HepG2 (cell line): ENCODE results near the gene GRAMD4. TPM values are rescaled to one million over a fixed set of nuclear protein-coding genes. Genes with fewer than 3 reads are reported as not detected.

ENCODE experiments used
- ATAC-seq: fragments of 200-7000 bp; cut with Tn5 transposase; 3 replicates; pipeline ENCODE4 v1.9.1; 2020; ENCODE audit warnings: mild to moderate bottlenecking, moderate library complexity
- BruUV-seq: library from RNA; stranded (reverse); fragments of 400-500 nt; replicated peaks from 2 replicates; lab custom pipeline; 2021; lab: Mats Ljungman, UMichigan
- CTCF ChIA-PET: fragments of 300-600 bp; formaldehyde crosslinking; extraction: SDS; loops from one replicate; lab custom pipeline; 2021; ENCODE audit warnings: low total read pairs, inconsistent platforms, low intra/inter-chr PET ratio; lab: Yijun Ruan, JAX
- POLR2A ChIA-PET: fragments of 350-600 bp; sonication (Branson Sonifier 250); formaldehyde crosslinking; loops from one replicate; lab custom pipeline; 2020; ENCODE audit warnings: antibody characterized with exemption, inconsistent platforms; lab: Yijun Ruan, JAX
- DNase-seq: peaks from one replicate; pipeline ENCODE4 v3.0.0-alpha.2; 2015; ENCODE audit warnings: low spot score
- FAIRE-seq: peaks from 3 replicates; lab custom pipeline; 2011; peaks lifted over from hg19 to GRCh38; lab: Jason Lieb, UNC
- H2AFZ ChIP-seq: one replicate; pipeline ENCODE4 v1.6.1; 2011; ENCODE audit warnings: low read length, inconsistent platforms
- H3K27ac ChIP-seq: fragments of 300-600 bp; 3 replicates; pipeline ENCODE4 v1.8.0; 2011; ENCODE audit warnings: mixed run types, mild to moderate bottlenecking, mixed read lengths, low read length, inconsistent platforms; ENCODE audit not compliant: insufficient read depth; ENCODE audit errors: extremely low read length
- H3K27me3 ChIP-seq, 2 experiments: fragments of 200-600 bp in 1 of 2; 2 replicates in 1 of 2; 3 replicates in 1 of 2; pipeline versions ENCODE4 v1.6.0 to v1.8.0; 2011; ENCODE audit warnings: low read length in 2 of 2, mild to moderate bottlenecking in 2 of 2, moderate library complexity in 2 of 2, inconsistent platforms in 1 of 2; ENCODE audit not compliant: insufficient read depth in 2 of 2, control insufficient read depth in 1 of 2
- H3K36me3 ChIP-seq, 2 experiments: fragments of 200-600 bp in 1 of 2; replicated peaks in 1 of 2; 2 replicates in 1 of 2; 3 replicates in 1 of 2; pipeline versions ENCODE4 v1.5.1 to v1.8.0; 2011; ENCODE audit warnings: low read length in 2 of 2, inconsistent platforms in 1 of 2; ENCODE audit not compliant: insufficient read depth in 2 of 2, control insufficient read depth in 1 of 2
- H3K4me1 ChIP-seq: 2 replicates; pipeline ENCODE4 v1.5.1; 2012; ENCODE audit warnings: low read length, inconsistent platforms; ENCODE audit not compliant: insufficient read depth
- H3K4me2 ChIP-seq: 2 replicates; pipeline ENCODE4 v1.6.0; 2011; ENCODE audit warnings: low read depth, low read length, inconsistent platforms
- H3K4me3 ChIP-seq, 3 experiments: fragments of 200-600 bp in 1 of 3; sonication (generic), shearing (Covaris generic) in 1 of 3; replicated peaks in 1 of 3; 2 replicates each; pipeline ENCODE4 v1.5.1; 2011 to 2016; ENCODE audit warnings: low read length in 3 of 3, inconsistent platforms in 2 of 3, low read depth in 2 of 3, mild to moderate bottlenecking in 2 of 3, control low read depth in 1 of 3, mixed read lengths in 1 of 3; ENCODE audit not compliant: insufficient read depth in 1 of 3
- H3K79me2 ChIP-seq: one replicate; pipeline ENCODE4 v1.6.1; 2011; ENCODE audit warnings: low read length, inconsistent platforms; ENCODE audit not compliant: insufficient read depth
- H3K9ac ChIP-seq: 2 replicates; pipeline ENCODE4 v1.6.0; 2011; ENCODE audit warnings: mild to moderate bottlenecking, low read depth, low read length, inconsistent platforms; ENCODE audit not compliant: insufficient read depth
- H3K9me3 ChIP-seq: 2 replicates; pipeline ENCODE4 v1.5.1; 2012; ENCODE audit warnings: mild to moderate bottlenecking, low read length
- H4K20me1 ChIP-seq: 2 replicates; pipeline ENCODE4 v1.6.0; 2011; ENCODE audit warnings: inconsistent platforms, mild to moderate bottlenecking, low read length, moderate library complexity; ENCODE audit not compliant: insufficient read depth
- CHD4 ChIP-seq: fragments of 200-600 bp; sonication (generic); IDR thresholded peaks from 2 replicates; pipeline ENCODE4 v1.7.0; 2017; ENCODE audit warnings: mild to moderate bottlenecking, low read length, borderline replicate concordance
- KLF6 ChIP-seq: IDR thresholded peaks from 2 replicates; pipeline ENCODE4 v1.8.0; 2016; ENCODE audit warnings: missing biosample characterization, missing genetic modification reagents
- MEIS2 ChIP-seq: sonication (generic); formaldehyde crosslinking; IDR thresholded peaks from 2 replicates; pipeline ENCODE4 v1.9.0; 2021; ENCODE audit warnings: mild to moderate bottlenecking, missing genetic modification reagents
- REXO4 ChIP-seq: sonication (generic); formaldehyde crosslinking; IDR thresholded peaks from 2 replicates; pipeline ENCODE4 v1.8.0; 2022; ENCODE audit warnings: missing genetic modification reagents, mild to moderate bottlenecking, borderline replicate concordance
- SRSF9 ChIP-seq: fragments of 200-400 bp; formaldehyde crosslinking; IDR thresholded peaks from 2 replicates; pipeline ENCODE4 v1.6.1; 2018; ENCODE audit warnings: borderline replicate concordance, mild to moderate bottlenecking, low read depth, low read length; ENCODE audit not compliant: insufficient read depth, poor library complexity, severe bottlenecking
- STAG1 ChIP-seq: sonication (generic); formaldehyde crosslinking; IDR thresholded peaks from 2 replicates; pipeline ENCODE4 v1.4.0; 2020; ENCODE audit warnings: missing genetic modification reagents
- TARDBP ChIP-seq: sonication (generic); formaldehyde crosslinking; IDR thresholded peaks from 2 replicates; pipeline ENCODE4 v1.8.0; 2022; ENCODE audit warnings: mild to moderate bottlenecking, missing genetic modification reagents
- TBX2 ChIP-seq: sonication (generic); formaldehyde crosslinking; IDR thresholded peaks from 2 replicates; pipeline ENCODE4 v1.5.0; 2020; ENCODE audit warnings: missing genetic modification reagents, mild to moderate bottlenecking, borderline replicate concordance
- ZKSCAN5 ChIP-seq: sonication (generic); formaldehyde crosslinking; IDR thresholded peaks from 2 replicates; pipeline ENCODE4 v1.5.1; 2020; ENCODE audit warnings: mild to moderate bottlenecking, missing genetic modification reagents
- ZNF296 ChIP-seq: sonication (generic); formaldehyde crosslinking; conservative IDR thresholded peaks from 2 replicates; pipeline ENCODE4 v1.5.0; 2020; ENCODE audit warnings: mild to moderate bottlenecking, missing genetic modification reagents
- ZNF605 ChIP-seq: sonication (generic); formaldehyde crosslinking; IDR thresholded peaks from 2 replicates; pipeline ENCODE4 v1.8.0; 2022; ENCODE audit warnings: mild to moderate bottlenecking, missing genetic modification reagents
- WGBS: methylation state at CpG from one replicate; pipeline ENCODE4 v1.1.6; 2017; ENCODE audit warnings: low lambda C conversion rate; 5-methylcytosine and 5-hydroxymethylcytosine counted together
- in situ Hi-C: cut with HindIII; loops from 2 replicates; pipeline ENCODE4 v1.10.0; 2017; ENCODE audit warnings: low pct_unique_long_range_greater_than_20kb; ENCODE audit not compliant: extremely low pct_ligation_motif_present
- intact Hi-C: fragments of 100-400 bp; cut with micrococcal nuclease; formaldehyde crosslinking; loops from one replicate; pipeline ENCODE4 v1.10.0; 2022; ENCODE audit not compliant: unreplicated experiment
- polyA plus RNA-seq, 8 experiments: library from polyadenylated mRNA; depleted of rRNA in 3 of 8; stranded (reverse) in 7 of 8; unstranded in 1 of 8; fragments of >200 nt; fragmentation: Illumina TruSeq in 4 of 8; extraction: Trizol in 4 of 8; gene quantifications; 2 replicates each; pipeline versions ENCODE4 v1.2.1 to v1.2.3, GENCODE V29; 2011 to 2016; ENCODE audit warnings: low read depth in 4 of 8, missing spikeins in 1 of 8, mixed read lengths in 1 of 8; ENCODE audit not compliant: insufficient read depth in 1 of 8
- total RNA-seq, 5 experiments: library from RNA; depleted of rRNA; stranded (reverse); fragments of >200 nt; fragmentation: Illumina TruSeq; extraction: Trizol; gene quantifications; 2 replicates each; pipeline ENCODE4 v1.2.3, GENCODE V29; 2016; ENCODE audit warnings: low read depth in 1 of 5
- TF ChIP-seq, protein P1 (sequence below): sonication (generic); formaldehyde crosslinking; IDR thresholded peaks from 2 replicates; pipeline ENCODE4 v1.4.0; 2020; ENCODE audit warnings: missing genetic modification reagents, borderline replicate concordance
- TF ChIP-seq, protein P2 (sequence below): sonication (generic); formaldehyde crosslinking; IDR thresholded peaks from 2 replicates; pipeline ENCODE4 v1.4.0; 2020; ENCODE audit warnings: mild to moderate bottlenecking, missing genetic modification reagents
- TF ChIP-seq, protein P3 (sequence below): sonication (generic); formaldehyde crosslinking; IDR thresholded peaks from 2 replicates; pipeline ENCODE4 v1.5.1; 2020; ENCODE audit warnings: missing genetic modification reagents, mild to moderate bottlenecking, borderline replicate concordance
- TF ChIP-seq, protein P4 (sequence below): IDR thresholded peaks from 2 replicates; pipeline ENCODE4 v1.6.1; 2018; ENCODE audit warnings: missing genetic modification reagents, mild to moderate bottlenecking, missing compliant biosample characterization

The GRAMD4 gene
- total and polyA plus RNA-seq, 2 of the 13 experiments (the other 11 are each of a cell fraction or from before 2014, with no cell fraction given): 15.2 to 15.7 TPM

DNA sequence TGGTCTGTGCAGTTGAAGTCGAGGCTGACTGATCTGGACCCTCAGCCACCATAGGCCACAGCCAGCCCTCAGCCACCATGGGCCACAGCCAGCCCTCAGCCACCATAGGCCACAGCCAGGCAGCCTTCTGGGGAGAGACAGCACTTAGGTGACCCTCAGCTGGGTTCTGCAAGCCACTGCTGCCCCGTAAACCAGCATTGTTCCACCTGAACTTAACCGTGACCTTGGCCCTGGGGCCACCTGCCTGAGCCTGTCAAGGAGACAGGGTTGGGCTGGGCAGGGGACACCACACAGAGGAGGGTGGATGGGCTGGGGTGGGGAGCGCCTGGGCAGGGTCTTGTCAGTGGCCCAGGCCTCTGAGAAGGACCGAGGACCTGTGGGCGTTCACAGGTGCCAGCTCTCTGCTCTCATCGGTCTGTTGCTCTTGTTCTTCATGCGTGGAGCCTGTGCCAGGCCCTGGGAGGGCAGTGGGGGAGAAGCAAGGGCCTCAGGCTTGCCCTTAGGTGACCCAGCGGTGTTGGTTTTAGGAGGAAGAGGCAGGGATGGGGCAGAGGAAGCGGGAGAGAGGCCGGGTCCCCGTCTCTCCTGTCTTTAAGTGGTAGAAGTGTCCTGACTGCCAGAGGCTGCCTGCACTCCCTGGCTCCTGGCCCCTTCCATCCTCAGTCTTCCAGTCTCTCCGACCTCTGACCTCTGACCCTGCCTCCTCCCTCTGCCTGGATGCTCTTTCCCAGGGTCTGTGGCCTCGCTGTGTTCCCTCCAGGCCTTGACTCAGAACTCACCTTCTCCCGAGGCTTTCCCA, 36.9 kb downstream of the GRAMD4 start (continued):
- TF ChIP-seq, protein P1, sequence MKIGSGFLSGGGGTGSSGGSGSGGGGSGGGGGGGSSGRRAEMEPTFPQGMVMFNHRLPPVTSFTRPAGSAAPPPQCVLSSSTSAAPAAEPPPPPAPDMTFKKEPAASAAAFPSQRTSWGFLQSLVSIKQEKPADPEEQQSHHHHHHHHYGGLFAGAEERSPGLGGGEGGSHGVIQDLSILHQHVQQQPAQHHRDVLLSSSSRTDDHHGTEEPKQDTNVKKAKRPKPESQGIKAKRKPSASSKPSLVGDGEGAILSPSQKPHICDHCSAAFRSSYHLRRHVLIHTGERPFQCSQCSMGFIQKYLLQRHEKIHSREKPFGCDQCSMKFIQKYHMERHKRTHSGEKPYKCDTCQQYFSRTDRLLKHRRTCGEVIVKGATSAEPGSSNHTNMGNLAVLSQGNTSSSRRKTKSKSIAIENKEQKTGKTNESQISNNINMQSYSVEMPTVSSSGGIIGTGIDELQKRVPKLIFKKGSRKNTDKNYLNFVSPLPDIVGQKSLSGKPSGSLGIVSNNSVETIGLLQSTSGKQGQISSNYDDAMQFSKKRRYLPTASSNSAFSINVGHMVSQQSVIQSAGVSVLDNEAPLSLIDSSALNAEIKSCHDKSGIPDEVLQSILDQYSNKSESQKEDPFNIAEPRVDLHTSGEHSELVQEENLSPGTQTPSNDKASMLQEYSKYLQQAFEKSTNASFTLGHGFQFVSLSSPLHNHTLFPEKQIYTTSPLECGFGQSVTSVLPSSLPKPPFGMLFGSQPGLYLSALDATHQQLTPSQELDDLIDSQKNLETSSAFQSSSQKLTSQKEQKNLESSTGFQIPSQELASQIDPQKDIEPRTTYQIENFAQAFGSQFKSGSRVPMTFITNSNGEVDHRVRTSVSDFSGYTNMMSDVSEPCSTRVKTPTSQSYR (CRISPR knock-in tag): no peak
- no peak for TF ChIP-seq KLF6 (CRISPR knock-in tag)
- no peak for TF ChIP-seq TBX2 (CRISPR knock-in tag)

DNA sequence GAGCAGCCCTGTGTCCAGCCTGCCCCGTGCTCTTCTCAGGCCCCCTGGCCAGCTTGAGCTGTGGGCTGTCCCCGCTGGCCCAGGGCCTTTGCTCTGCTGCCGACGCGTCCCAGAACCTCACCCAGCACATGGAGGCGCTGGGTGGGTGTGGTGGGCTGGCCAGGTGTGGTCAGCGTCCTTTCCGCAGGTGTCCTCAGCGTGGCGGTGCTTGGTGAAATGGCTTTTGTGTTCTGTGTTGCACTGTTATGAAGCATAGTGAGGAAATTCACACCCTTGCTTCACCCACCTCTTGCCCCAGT, 37.4 kb downstream of the GRAMD4 start:
- ChIA-PET POLR2A (no interaction called here), CTCF (no interaction called here)
- no peaks in the 10 kb centered on the region; a peak in 1 of 5 replicates for H3K36me3 ChIP-seq
- no peak overlapping the region for H3K9ac ChIP-seq
- H3K4me2 ChIP-seq: no peak overlapping the region
- DNase-seq (no peak), FAIRE-seq (no peak), ATAC-seq (no peak)
- no peaks in the 10 kb centered on the region for H3K9me3 ChIP-seq
- in situ Hi-C loops: loop anchor here (25.0 kb wide), 1 partner anchor 95 kb away; no protein-coding TSS in a partner anchor
- no peak overlapping the region for H3K27ac ChIP-seq
- intact Hi-C loops: no loop called here
- no peaks in the 10 kb centered on the region; a peak in 1 of 5 replicates for H3K27me3 ChIP-seq
- 96% methylated on average over 7 of the region's 10 CpGs for WGBS
- no peak overlapping the region for H3K4me3 ChIP-seq
- no peak overlapping the region for H2AFZ ChIP-seq
- H4K20me1 ChIP-seq: no peaks in the 10 kb centered on the region; the same call in 1 of the 2 replicates
- no TSS peak for BruUV-seq
- H3K79me2 ChIP-seq: no peaks in the 10 kb centered on the region
- H3K4me1 ChIP-seq: peaks cover 51% of the 10 kb centered on the region
- TF ChIP-seq MEIS2 (CRISPR knock-in tag) (no peak), STAG1 (no peak), TARDBP (CRISPR knock-in tag) (no peak), CHD4 (no peak), ZNF605 (CRISPR knock-in tag) (no peak), ZNF296 (CRISPR knock-in tag) (no peak), REXO4 (CRISPR knock-in tag) (no peak), ZKSCAN5 (CRISPR knock-in tag) (no peak), SRSF9 (no peak)
- TF ChIP-seq, protein P2, sequence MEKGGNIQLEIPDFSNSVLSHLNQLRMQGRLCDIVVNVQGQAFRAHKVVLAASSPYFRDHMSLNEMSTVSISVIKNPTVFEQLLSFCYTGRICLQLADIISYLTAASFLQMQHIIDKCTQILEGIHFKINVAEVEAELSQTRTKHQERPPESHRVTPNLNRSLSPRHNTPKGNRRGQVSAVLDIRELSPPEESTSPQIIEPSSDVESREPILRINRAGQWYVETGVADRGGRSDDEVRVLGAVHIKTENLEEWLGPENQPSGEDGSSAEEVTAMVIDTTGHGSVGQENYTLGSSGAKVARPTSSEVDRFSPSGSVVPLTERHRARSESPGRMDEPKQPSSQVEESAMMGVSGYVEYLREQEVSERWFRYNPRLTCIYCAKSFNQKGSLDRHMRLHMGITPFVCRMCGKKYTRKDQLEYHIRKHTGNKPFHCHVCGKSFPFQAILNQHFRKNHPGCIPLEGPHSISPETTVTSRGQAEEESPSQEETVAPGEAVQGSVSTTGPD (CRISPR knock-in tag): no peak
- TF ChIP-seq, protein P3, sequence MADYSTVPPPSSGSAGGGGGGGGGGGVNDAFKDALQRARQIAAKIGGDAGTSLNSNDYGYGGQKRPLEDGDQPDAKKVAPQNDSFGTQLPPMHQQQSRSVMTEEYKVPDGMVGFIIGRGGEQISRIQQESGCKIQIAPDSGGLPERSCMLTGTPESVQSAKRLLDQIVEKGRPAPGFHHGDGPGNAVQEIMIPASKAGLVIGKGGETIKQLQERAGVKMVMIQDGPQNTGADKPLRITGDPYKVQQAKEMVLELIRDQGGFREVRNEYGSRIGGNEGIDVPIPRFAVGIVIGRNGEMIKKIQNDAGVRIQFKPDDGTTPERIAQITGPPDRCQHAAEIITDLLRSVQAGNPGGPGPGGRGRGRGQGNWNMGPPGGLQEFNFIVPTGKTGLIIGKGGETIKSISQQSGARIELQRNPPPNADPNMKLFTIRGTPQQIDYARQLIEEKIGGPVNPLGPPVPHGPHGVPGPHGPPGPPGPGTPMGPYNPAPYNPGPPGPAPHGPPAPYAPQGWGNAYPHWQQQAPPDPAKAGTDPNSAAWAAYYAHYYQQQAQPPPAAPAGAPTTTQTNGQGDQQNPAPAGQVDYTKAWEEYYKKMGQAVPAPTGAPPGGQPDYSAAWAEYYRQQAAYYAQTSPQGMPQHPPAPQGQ (CRISPR knock-in tag): no peak
- TF ChIP-seq, protein P4, sequence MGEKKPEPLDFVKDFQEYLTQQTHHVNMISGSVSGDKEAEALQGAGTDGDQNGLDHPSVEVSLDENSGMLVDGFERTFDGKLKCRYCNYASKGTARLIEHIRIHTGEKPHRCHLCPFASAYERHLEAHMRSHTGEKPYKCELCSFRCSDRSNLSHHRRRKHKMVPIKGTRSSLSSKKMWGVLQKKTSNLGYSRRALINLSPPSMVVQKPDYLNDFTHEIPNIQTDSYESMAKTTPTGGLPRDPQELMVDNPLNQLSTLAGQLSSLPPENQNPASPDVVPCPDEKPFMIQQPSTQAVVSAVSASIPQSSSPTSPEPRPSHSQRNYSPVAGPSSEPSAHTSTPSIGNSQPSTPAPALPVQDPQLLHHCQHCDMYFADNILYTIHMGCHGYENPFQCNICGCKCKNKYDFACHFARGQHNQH (CRISPR knock-in tag): no peak
